Measurements from ENCODE around the gene MYL7.

- TF ChIP-seq CTCF (conservative IDR thresholded peaks at IDR 0.05 in 1 of 2, IDR thresholded peaks at IDR 0.05 in 1 of 2; ENCODE audit: extremely low read depth in 1 of 2, insufficient read depth in 1 of 2, low read depth in 1 of 2, low read length in 2 of 2) (no peak), EZH2 (IDR thresholded peaks at IDR 0.05; ENCODE audit: borderline replicate concordance, low read length) (no peak)
These were observed 26.4 kb downstream of the MYL7 start for GRCh38 chr7:44114586-44115310.

Data from mammary epithelial cell (primary cell).